Peyer's patch (tissue), 4 donors: ENCODE results near the gene BET1L. TPM values are rescaled to one million over a fixed set of nuclear protein-coding genes. Genes with fewer than 3 reads are reported as not detected.

Experiments used
- DNase-seq, 3 donors: peaks; one replicate each; pipeline ENCODE4 v3.0.0-alpha.2; 2017 to 2019
- H3K27ac ChIP-seq, 4 donors: fragments of 200-600 bp; sonication (generic); one replicate each; pipeline ENCODE4 v1.5.1; 2016 to 2019
- H3K27me3 ChIP-seq, 2 donors: fragments of 200-600 bp; sonication (generic); one replicate each; pipeline ENCODE4 v1.5.1; 2019
- H3K36me3 ChIP-seq, 3 donors: fragments of 200-600 bp; sonication (generic); one replicate each; pipeline ENCODE4 v1.5.1; 2016 to 2019
- H3K4me1 ChIP-seq, 4 donors: fragments of 200-600 bp; sonication (generic); one replicate each; pipeline ENCODE4 v1.5.1; 2016 to 2019
- H3K4me3 ChIP-seq, 4 donors: fragments of 200-600 bp; sonication (generic); 1 replicate in 3 of 4; 2 replicates in 1 of 4; pipeline ENCODE4 v1.5.1; 2016 to 2019; ENCODE audit warnings: mild to moderate bottlenecking in 1 of 4
- H3K9me3 ChIP-seq, 4 donors: fragments of 200-600 bp; sonication (generic); one replicate each; pipeline ENCODE4 v1.5.1; 2016 to 2019; ENCODE audit warnings: mild to moderate bottlenecking in 1 of 4
- POLR2A ChIP-seq, 2 donors: fragments of 450-650 bp; IDR thresholded peaks; one replicate each; pipeline ENCODE4 v1.5.1; 2017; ENCODE audit warnings: antibody characterized with exemption in 2 of 2, mild to moderate bottlenecking in 2 of 2, moderate library complexity in 2 of 2
- total RNA-seq, 4 donors: library from RNA; depleted of rRNA; stranded (reverse); fragments of >200 nt; gene quantifications; one replicate each; pipeline ENCODE4 v1.1.0, GENCODE V29; 2016
- TF ChIP-seq, protein P1 (sequence below), 6 experiments: fragments of 450-650 bp in 4 of 6; fragments of 200-600 bp in 2 of 6; sonication (generic) in 1 of 6; IDR thresholded peaks; one replicate each; pipeline ENCODE4 v1.5.1; 2017 to 2019; ENCODE audit warnings: antibody characterized with exemption in 6 of 6, mild to moderate bottlenecking in 3 of 6, moderate library complexity in 1 of 6

BET1L gene
- total RNA-seq, 4 donors from 2014 or later = 20.6 to 69.7 (median 40.1) TPM

DNA sequence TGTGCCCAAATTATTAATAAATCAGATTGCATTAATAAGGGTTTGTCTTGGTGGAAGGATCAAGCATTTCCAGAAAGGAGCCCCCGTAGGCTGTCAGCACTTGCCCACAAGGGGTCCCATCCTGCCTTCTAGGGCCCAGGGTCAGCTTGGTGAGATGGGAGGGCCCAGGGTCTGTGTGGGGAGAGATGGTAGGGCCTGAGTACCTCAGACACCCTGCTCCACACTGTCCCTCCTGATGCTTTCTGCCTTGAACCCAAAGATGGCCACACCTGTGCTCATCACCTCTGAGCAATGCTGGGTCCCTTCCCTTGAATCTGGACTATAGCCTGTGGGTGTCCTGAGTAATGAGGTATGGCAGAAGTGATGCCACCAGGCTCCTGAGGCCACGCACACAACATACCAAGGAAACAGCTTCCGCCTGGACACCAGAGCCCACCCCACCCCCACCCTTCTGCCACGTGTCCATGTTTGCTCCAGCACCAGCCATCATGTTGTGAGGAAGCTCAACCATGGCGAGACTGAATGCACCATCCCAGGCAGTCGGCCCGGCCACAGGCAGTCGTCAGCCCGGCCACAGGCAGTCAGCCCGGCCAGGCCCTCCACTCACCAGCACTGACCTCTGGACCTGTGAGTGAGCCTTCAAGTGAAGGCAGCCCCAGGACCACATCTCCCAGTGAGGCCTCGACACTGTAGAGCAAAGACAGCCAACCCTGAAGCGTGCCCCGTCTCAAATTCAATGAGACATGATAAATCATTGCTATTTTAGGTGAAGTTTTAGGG, 6.8 kb downstream of the BET1L start:
- TF ChIP-seq POLR2A (IDR thresholded peaks at IDR 0.05) = no peak
- TF ChIP-seq, protein P1, sequence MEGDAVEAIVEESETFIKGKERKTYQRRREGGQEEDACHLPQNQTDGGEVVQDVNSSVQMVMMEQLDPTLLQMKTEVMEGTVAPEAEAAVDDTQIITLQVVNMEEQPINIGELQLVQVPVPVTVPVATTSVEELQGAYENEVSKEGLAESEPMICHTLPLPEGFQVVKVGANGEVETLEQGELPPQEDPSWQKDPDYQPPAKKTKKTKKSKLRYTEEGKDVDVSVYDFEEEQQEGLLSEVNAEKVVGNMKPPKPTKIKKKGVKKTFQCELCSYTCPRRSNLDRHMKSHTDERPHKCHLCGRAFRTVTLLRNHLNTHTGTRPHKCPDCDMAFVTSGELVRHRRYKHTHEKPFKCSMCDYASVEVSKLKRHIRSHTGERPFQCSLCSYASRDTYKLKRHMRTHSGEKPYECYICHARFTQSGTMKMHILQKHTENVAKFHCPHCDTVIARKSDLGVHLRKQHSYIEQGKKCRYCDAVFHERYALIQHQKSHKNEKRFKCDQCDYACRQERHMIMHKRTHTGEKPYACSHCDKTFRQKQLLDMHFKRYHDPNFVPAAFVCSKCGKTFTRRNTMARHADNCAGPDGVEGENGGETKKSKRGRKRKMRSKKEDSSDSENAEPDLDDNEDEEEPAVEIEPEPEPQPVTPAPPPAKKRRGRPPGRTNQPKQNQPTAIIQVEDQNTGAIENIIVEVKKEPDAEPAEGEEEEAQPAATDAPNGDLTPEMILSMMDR (IDR thresholded peaks at IDR 0.05) = no peak
- H3K4me1 ChIP-seq = peaks cover 0 to 16% (median 1%) of the 10 kb centered on the region in 4 donors
- H3K4me3 ChIP-seq = no peak overlapping the region
- no peaks in the 10 kb centered on the region for H3K27me3 ChIP-seq
- DNase-seq = peak; percentile 9 to 46 (median 39)
- peaks cover 0 to 28% (median 0%) of the 10 kb centered on the region in 3 donors for H3K36me3 ChIP-seq
- no peak overlapping the region for H3K27ac ChIP-seq
- H3K9me3 ChIP-seq = no peaks in the 10 kb centered on the region

DNA sequence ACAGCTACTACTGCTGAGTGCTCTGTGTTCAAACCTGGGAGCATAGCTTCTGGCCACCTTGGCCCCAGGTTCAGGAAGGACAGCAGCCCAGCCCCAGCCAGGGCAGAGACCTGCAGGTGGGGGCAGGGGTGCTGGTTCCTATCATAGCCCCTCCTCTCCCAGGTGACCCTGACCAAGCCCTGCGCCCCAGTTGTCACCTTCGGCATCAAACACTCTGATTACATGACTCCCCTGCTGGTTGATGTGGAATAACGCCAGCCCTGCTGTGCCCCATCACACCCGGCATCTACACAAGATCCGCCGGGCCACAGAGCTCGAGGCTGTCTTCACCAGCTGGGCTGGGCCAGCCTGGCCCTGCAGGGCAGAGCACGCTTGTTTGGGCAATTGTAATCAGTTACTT, 7.4 kb downstream of the BET1L start:
- Histone ChIP-seq H3K27ac (no peak overlapping the region), H3K9me3 (no peaks in the 10 kb centered on the region), H3K27me3 (no peaks in the 10 kb centered on the region), H3K4me3 (no peak overlapping the region), H3K4me1 (peaks cover 0 to 11% (median 0%) of the 10 kb centered on the region in 4 donors), H3K36me3 (peaks cover 0 to 21% (median 0%) of the 10 kb centered on the region in 3 donors)
- no peak for TF ChIP-seq POLR2A (IDR thresholded peaks at IDR 0.05)
- TF ChIP-seq, protein P1 (IDR thresholded peaks at IDR 0.05) = no peak
- peak; percentile 14 to 46 (median 45) for DNase-seq

DNA sequence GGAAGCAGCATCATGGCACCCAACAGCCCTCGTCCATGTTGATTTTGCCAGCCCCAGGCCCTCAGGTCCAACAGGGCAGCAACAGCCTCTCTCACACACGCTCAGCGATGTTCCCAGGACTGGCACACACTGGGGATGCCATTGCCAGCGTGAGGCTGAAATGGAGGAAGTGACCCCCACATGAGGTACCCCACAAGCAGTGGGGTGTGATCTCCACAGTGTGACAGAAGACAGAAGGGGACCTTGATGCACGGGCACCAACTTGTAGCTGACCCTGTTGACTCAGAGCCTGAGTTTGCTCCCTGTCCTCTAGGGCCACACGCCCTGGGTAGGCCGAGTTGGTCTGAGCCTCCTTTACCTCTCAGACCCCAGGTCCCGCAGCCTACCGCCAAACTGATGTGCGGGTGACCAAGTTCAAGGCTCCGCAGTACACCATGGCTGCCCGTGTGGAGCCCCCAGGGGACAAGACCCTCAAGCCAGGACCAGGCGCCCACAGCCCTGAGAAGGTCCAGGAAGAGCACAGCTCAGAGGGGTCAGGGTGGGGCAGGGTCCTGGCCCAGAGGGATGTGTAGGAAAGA, 8.1 kb downstream of the BET1L start:
- H3K27ac ChIP-seq = no peak overlapping the region
- TF ChIP-seq POLR2A (IDR thresholded peaks at IDR 0.05) = no peak
- TF ChIP-seq, protein P1 (IDR thresholded peaks at IDR 0.05) = no peak
- peak; percentile 10 to 44 (median 41) for DNase-seq

DNA sequence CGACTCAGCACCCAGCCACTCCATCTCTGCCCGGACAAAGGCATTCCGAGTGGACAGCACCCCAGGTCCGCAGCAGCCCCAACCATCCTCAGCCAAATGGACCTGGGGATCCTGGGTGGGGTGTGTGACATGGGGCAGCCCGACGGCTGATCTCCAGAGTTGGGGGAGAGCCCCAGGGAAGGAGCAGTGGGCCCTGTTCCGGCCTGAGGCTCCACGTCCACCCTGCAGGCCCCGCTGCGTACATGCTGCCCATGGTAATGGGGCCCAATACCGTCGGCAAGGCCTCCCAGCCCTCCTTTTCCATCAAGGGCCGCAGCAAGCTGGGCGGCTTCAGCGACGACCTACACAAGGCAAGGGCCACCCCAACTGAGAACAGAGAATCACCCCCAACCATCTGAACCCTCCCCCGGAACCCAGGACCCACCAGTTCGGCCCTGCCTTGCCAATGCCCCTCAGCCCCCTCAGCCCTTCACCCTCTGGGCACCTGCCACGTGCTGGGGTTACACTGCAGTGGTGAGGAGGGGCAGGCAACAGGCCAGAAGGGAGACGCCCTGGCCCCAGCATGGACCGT, 8.9 kb downstream of the BET1L start:
- DNase-seq = peak; percentile 9 to 40 (median 37)
- no peak for TF ChIP-seq POLR2A (IDR thresholded peaks at IDR 0.05)
- TF ChIP-seq, protein P1 (IDR thresholded peaks at IDR 0.05) = no peak
- Histone ChIP-seq H3K4me1 (peaks cover 0 to 11% (median 0%) of the 10 kb centered on the region in 4 donors), H3K36me3 (peaks cover 0 to 7% (median 0%) of the 10 kb centered on the region in 3 donors), H3K9me3 (no peaks in the 10 kb centered on the region), H3K4me3 (no peak overlapping the region), H3K27ac (no peak overlapping the region), H3K27me3 (no peaks in the 10 kb centered on the region)

More for the DNA sequence above, 8.1 kb downstream of the BET1L start:
- Histone ChIP-seq H3K4me1 (peaks cover 0 to 11% (median 0%) of the 10 kb centered on the region in 4 donors), H3K36me3 (peaks cover 0 to 14% (median 0%) of the 10 kb centered on the region in 3 donors), H3K4me3 (no peak overlapping the region), H3K9me3 (no peaks in the 10 kb centered on the region), H3K27me3 (no peaks in the 10 kb centered on the region)

DNA sequence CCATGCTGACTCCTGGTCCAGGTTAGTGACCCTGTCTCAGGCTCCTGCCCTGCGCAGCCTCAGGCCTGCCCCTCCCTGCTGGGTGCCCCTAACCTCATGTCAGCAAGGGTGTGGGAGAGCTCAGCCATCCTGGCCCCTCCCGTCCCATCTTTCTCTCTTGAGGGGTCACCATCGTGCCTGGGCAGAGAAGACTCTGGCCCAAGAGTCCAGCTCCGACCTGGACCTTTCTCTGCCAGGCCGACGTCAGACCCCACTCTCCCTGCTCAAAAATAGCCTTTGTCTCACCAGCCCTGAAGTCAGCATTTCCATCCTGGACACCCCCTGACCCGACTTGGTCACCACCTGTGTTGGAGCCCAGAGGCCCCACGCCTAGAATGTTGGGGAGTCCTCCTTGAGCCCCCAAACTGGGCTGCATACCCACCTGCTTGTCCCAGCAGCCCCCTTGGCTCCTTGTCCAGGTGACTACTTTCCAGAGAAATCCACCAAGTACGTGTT, 9.4 kb downstream of the BET1L start:
- TF ChIP-seq, protein P1 (IDR thresholded peaks at IDR 0.05) = no peak
- no peak for TF ChIP-seq POLR2A (IDR thresholded peaks at IDR 0.05)
- H3K4me3 ChIP-seq = no peak overlapping the region
- H3K9me3 ChIP-seq = no peaks in the 10 kb centered on the region
- H3K27ac ChIP-seq = no peak overlapping the region
- H3K27me3 ChIP-seq = no peaks in the 10 kb centered on the region
- H3K36me3 ChIP-seq = peaks cover 0 to 6% (median 0%) of the 10 kb centered on the region in 3 donors
- peaks cover 0 to 10% (median 0%) of the 10 kb centered on the region in 4 donors for H3K4me1 ChIP-seq
- DNase-seq = peak in 1 of 3 donors; percentile 45
